Endothelial cell of umbilical vein (primary cell): Measurements from ENCODE around the gene ZSCAN29. TPM values are rescaled to one million over a fixed set of nuclear protein-coding genes. Genes with fewer than 3 reads are reported as not detected.

Experiments
- BruUV-seq: library from RNA; stranded (reverse); fragments of 400-500 nt; replicated peaks from 2 replicates; lab custom pipeline; 2021; lab: Mats Ljungman, UMichigan
- CTCF ChIA-PET: fragments of 300-600, 350-600 bp; sonication (Branson Sonifier 250); formaldehyde crosslinking; loops from one replicate; lab custom pipeline; 2021; ENCODE audit warnings: antibody characterized with exemption, inconsistent platforms; lab: Charles Lee
- POLR2A ChIA-PET: fragments of 300-600, 350-600 bp; sonication (Branson Sonifier 250); formaldehyde crosslinking; loops from one replicate; lab custom pipeline; 2021; ENCODE audit warnings: antibody characterized with exemption, inconsistent platforms; lab: Charles Lee
- DNase-seq: peaks from one replicate; pipeline ENCODE4 v3.0.0-alpha.2; 2011; ENCODE audit warnings: low read depth, low spot score
- FAIRE-seq: peaks from 2 replicates; lab custom pipeline; 2011; peaks lifted over from hg19 to GRCh38; lab: Jason Lieb, UNC
- H2AFZ ChIP-seq: 2 replicates; pipeline ENCODE4 v1.6.0; 2012; ENCODE audit warnings: low read depth, low read length, control low read depth, inconsistent platforms
- H3K27ac ChIP-seq: 2 replicates; pipeline ENCODE4 v1.5.1; 2011; ENCODE audit warnings: low read depth, mild to moderate bottlenecking, control low read depth, low read length, moderate library complexity; ENCODE audit not compliant: insufficient read depth
- H3K27me3 ChIP-seq, 2 experiments: 2 replicates each; pipeline versions ENCODE4 v1.6.0 to v1.6.1; 2011; ENCODE audit warnings: low read length in 2 of 2, mixed read lengths in 1 of 2; ENCODE audit not compliant: control insufficient read depth in 2 of 2, insufficient read depth in 2 of 2
- H3K36me3 ChIP-seq, 2 experiments: 2 replicates in 1 of 2; 3 replicates in 1 of 2; pipeline ENCODE4 v1.5.1; 2011; ENCODE audit warnings: low read length in 2 of 2, mild to moderate bottlenecking in 1 of 2, moderate library complexity in 1 of 2; ENCODE audit not compliant: control insufficient read depth in 2 of 2, insufficient read depth in 2 of 2; ENCODE audit errors: extremely low read depth in 1 of 2
- H3K4me1 ChIP-seq: 3 replicates; pipeline ENCODE4 v1.5.1; 2011; ENCODE audit warnings: mild to moderate bottlenecking, low read length; ENCODE audit not compliant: control insufficient read depth, insufficient read depth; ENCODE audit errors: extremely low read depth
- H3K4me2 ChIP-seq: 2 replicates; pipeline ENCODE4 v1.6.1; 2011; ENCODE audit warnings: low read length, control low read depth, mixed read lengths; ENCODE audit not compliant: insufficient read depth
- H3K4me3 ChIP-seq, 3 experiments: fragments of 200-600 bp in 1 of 3; sonication (generic), shearing (Covaris generic) in 1 of 3; replicated peaks in 1 of 3; 2 replicates each; pipeline ENCODE4 v1.5.1; 2011 to 2016; ENCODE audit warnings: control low read depth in 3 of 3, low read length in 3 of 3, mild to moderate bottlenecking in 2 of 3, inconsistent platforms in 1 of 3, low read depth in 1 of 3, moderate library complexity in 1 of 3; ENCODE audit not compliant: insufficient read depth in 1 of 3
- H3K79me2 ChIP-seq: 2 replicates; pipeline ENCODE4 v1.6.0; 2012; ENCODE audit warnings: low read length, inconsistent platforms; ENCODE audit not compliant: control insufficient read depth, insufficient read depth
- H3K9ac ChIP-seq: replicated peaks from 2 replicates; pipeline ENCODE3; 2011; ENCODE audit warnings: low read length, control low read depth; ENCODE audit not compliant: insufficient read depth; ENCODE audit errors: extremely low read depth
- H3K9me1 ChIP-seq: replicated peaks from 3 replicates; pipeline ENCODE4 v1.6.0; 2011; ENCODE audit warnings: mild to moderate bottlenecking, low read length; ENCODE audit not compliant: control insufficient read depth, insufficient read depth; ENCODE audit errors: extremely low read depth
- H3K9me3 ChIP-seq: replicated peaks from 2 replicates; pipeline ENCODE4 v1.5.1; 2012; ENCODE audit warnings: low read length, inconsistent platforms; ENCODE audit not compliant: control insufficient read depth, insufficient read depth
- H4K20me1 ChIP-seq: replicated peaks from 2 replicates; pipeline ENCODE3; 2011; ENCODE audit warnings: mild to moderate bottlenecking, low read length; ENCODE audit not compliant: control insufficient read depth, insufficient read depth; ENCODE audit errors: extremely low read depth
- CTCF ChIP-seq, 2 donors: IDR thresholded peaks; 1 replicate in 1 of 2; 2 replicates in 1 of 2; pipeline ENCODE4 v1.5.1; 2011; ENCODE audit warnings: low read length in 2 of 2, mild to moderate bottlenecking in 2 of 2, moderate library complexity in 2 of 2, control low read depth in 1 of 2, inconsistent platforms in 1 of 2, low read depth in 1 of 2; ENCODE audit not compliant: insufficient read depth in 1 of 2; ENCODE audit errors: extremely low read depth in 1 of 2
- EZH2 ChIP-seq: IDR thresholded peaks from 2 replicates; pipeline ENCODE4 v1.6.1; 2012; ENCODE audit warnings: borderline replicate concordance, low read depth, mild to moderate bottlenecking, moderate library complexity, low read length, inconsistent platforms; ENCODE audit not compliant: severe bottlenecking
- FOS ChIP-seq: IDR thresholded peaks from 2 replicates; pipeline ENCODE4 v1.6.1; 2011; ENCODE audit warnings: mild to moderate bottlenecking, low read length, moderate library complexity, borderline replicate concordance; ENCODE audit not compliant: insufficient read depth
- GATA2 ChIP-seq: IDR thresholded peaks from 2 replicates; pipeline ENCODE4 v1.7.0; 2011; ENCODE audit warnings: low read depth, mild to moderate bottlenecking, moderate library complexity, mixed read lengths, low read length; ENCODE audit not compliant: insufficient read length, insufficient read depth
- JUN ChIP-seq: IDR thresholded peaks from 2 replicates; pipeline ENCODE4 v1.6.1; 2011; ENCODE audit warnings: borderline replicate concordance, low read depth; ENCODE audit not compliant: insufficient read length, insufficient read depth
- MAX ChIP-seq: IDR thresholded peaks from 2 replicates; pipeline ENCODE4 v1.6.1; 2011; ENCODE audit not compliant: insufficient read depth, insufficient read length
- MYC ChIP-seq: IDR thresholded peaks from one replicate; pipeline ENCODE4 v1.6.1; 2011; ENCODE audit warnings: mild to moderate bottlenecking, low read depth, low read length
- POLR2A ChIP-seq: IDR thresholded peaks from 2 replicates; pipeline ENCODE4 v1.6.1; 2012; ENCODE audit warnings: low read depth, mild to moderate bottlenecking, control low read depth, low read length
- POLR2AphosphoS5 ChIP-seq: IDR thresholded peaks from 2 replicates; pipeline ENCODE4 v1.6.1; 2012; ENCODE audit warnings: low read depth, mild to moderate bottlenecking, control low read depth, low read length, moderate library complexity; ENCODE audit not compliant: insufficient read depth
- dilution Hi-C: fragments of 300-500 bp; cut with MboI; formaldehyde crosslinking; loops from one replicate; pipeline ENCODE4 v1.15.0; 2019; ENCODE audit warnings: low sequenced_read_pairs; ENCODE audit not compliant: extremely low pct_ligation_motif_present
- intact Hi-C: fragments of 100-400 bp; cut with micrococcal nuclease; formaldehyde crosslinking; loops from one replicate; pipeline ENCODE4 v1.10.0; 2022
- polyA plus RNA-seq, 4 experiments: library from polyadenylated mRNA; depleted of rRNA in 3 of 4; stranded (reverse) in 3 of 4; unstranded in 1 of 4; fragments of >200 nt; gene quantifications; 2 replicates each; pipeline versions ENCODE4 v1.2.1 to v1.2.3, GENCODE V29; 2011 to 2012; ENCODE audit warnings: missing spikeins in 1 of 4
- total RNA-seq: library from RNA; stranded (reverse); gene quantifications from 2 replicates; pipeline ENCODE4 v1.2.3, GENCODE V29; 2021

Gene ZSCAN29
- total and polyA plus RNA-seq, 2 donors (not counting 3 experiments of a cell fraction or from before 2014, with no cell fraction given), result 3.7 to 15.7 TPM

- H2AFZ ChIP-seq, result no peak overlapping the region
- POLR2A ChIA-PET, result no interaction called here
These were observed 23.7 kb downstream of the ZSCAN29 start for GRCh38 chr15:43347114-43347513.

More at GRCh38 chr15:43347114-43347513, 23.7 kb downstream of the ZSCAN29 start:
- Histone ChIP-seq H3K9me1 (no peaks in the 10 kb centered on the region), H3K9me3 (no peaks in the 10 kb centered on the region), H3K27ac (no peak overlapping the region), H3K4me3 (no peak overlapping the region), H3K79me2 (no peaks in the 10 kb centered on the region), H3K36me3 (no peaks in the 10 kb centered on the region), H3K4me2 (no peak overlapping the region), H3K27me3 (no peaks in the 10 kb centered on the region), H3K4me1 (no peaks in the 10 kb centered on the region), H3K9ac (no peak overlapping the region), H4K20me1 (no peaks in the 10 kb centered on the region)
- CTCF ChIA-PET, result interaction anchor here (1.2 to 2.0 kb wide), 5 partner anchors 8 to 121 kb away, joined by 3 to 6 read pairs (median 4); no protein-coding TSS in a partner anchor
- no TSS peak for BruUV-seq
- TF ChIP-seq MAX (no peak), JUN (no peak), MYC (no peak), POLR2A (no peak), CTCF (IDR thresholded peaks at IDR 0.05; ENCODE audit: extremely low read depth in 1 of 2, insufficient read depth in 1 of 2, low read depth in 1 of 2, low read length in 2 of 2) (no peak), FOS (no peak), POLR2AphosphoS5 (no peak), GATA2 (no peak), EZH2 (no peak)
- FAIRE-seq (no peak), DNase-seq (no peak)
- dilution Hi-C loops (no loop called here), intact Hi-C loops (no loop called here)
